Transverse colon (tissue), 4 donors: Measurements from ENCODE around the gene FBL.

Source experiments
- POLR2AphosphoS5 ChIP-seq, 3 donors: sonication (generic); formaldehyde crosslinking; IDR thresholded peaks; one replicate each; pipeline ENCODE4 v1.6.1; 2016; ENCODE audit warnings: antibody characterized with exemption in 3 of 3
- TF ChIP-seq, protein P1 (sequence below), 5 experiments: fragments of 200-600 bp in 3 of 5; fragments of 450-650 bp in 2 of 5; sonication (generic) in 3 of 5; IDR thresholded peaks; 1 replicate in 2 of 5; 2 replicates in 3 of 5; pipeline ENCODE4 v1.5.1; 2016 to 2017; ENCODE audit warnings: antibody characterized with exemption in 5 of 5, inconsistent platforms in 3 of 5, mild to moderate bottlenecking in 2 of 5, moderate library complexity in 1 of 5

DNA sequence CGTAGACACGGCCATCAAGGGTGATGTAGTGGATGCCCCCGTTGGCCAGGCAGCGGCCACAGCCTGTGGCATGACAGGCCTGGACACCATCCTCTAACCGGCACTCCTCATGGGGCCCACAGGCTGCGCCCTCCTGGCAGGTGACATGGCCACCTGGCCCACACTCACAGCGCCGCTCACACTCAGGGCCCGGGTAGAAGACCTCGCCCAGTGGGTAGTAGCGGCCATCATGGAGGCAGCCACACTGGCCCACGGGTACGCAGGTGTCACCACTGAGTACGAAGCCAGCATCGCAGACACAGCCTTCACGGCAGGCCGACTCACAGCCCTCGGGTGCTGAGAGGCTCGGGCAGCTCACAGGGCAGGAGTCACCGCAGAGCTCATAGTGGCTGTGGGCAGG lies 27.2 kb upstream of the FBL start:
- TF ChIP-seq, protein P1, sequence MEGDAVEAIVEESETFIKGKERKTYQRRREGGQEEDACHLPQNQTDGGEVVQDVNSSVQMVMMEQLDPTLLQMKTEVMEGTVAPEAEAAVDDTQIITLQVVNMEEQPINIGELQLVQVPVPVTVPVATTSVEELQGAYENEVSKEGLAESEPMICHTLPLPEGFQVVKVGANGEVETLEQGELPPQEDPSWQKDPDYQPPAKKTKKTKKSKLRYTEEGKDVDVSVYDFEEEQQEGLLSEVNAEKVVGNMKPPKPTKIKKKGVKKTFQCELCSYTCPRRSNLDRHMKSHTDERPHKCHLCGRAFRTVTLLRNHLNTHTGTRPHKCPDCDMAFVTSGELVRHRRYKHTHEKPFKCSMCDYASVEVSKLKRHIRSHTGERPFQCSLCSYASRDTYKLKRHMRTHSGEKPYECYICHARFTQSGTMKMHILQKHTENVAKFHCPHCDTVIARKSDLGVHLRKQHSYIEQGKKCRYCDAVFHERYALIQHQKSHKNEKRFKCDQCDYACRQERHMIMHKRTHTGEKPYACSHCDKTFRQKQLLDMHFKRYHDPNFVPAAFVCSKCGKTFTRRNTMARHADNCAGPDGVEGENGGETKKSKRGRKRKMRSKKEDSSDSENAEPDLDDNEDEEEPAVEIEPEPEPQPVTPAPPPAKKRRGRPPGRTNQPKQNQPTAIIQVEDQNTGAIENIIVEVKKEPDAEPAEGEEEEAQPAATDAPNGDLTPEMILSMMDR (IDR thresholded peaks at IDR 0.05) = no peak
- TF ChIP-seq POLR2AphosphoS5 (IDR thresholded peaks at IDR 0.05) = no peak
